OCI-LY3 (cell line): ENCODE data around the gene SIRT2.
"Not testable (repeated sequence)": the region's sequence is repeated elsewhere in the genome, so short reads cannot be mapped to it uniquely, and the experiment has no call there.

ENCODE experiments used
- H2AFZ ChIP-seq: fragments of 200-600, 300-600 bp; shearing (Covaris generic); 2 replicates; pipeline ENCODE4 v1.6.0; 2014; ENCODE audit warnings: antibody characterized with exemption, low read depth, low read length
- H3K27ac ChIP-seq: fragments of 200-600, 300-600 bp; sonication (generic); 2 replicates; pipeline ENCODE4 v1.5.1; 2014; ENCODE audit warnings: mild to moderate bottlenecking, low read length, moderate library complexity, mixed read lengths
- H3K27me3 ChIP-seq: fragments of 200-600, 300-600 bp; sonication (generic); 2 replicates; pipeline ENCODE4 v1.6.1; 2014; ENCODE audit warnings: low read depth, low read length, mixed read lengths
- H3K36me3 ChIP-seq: fragments of 200-600, 300-600 bp; sonication (generic); replicated peaks from 2 replicates; pipeline ENCODE3; 2014; ENCODE audit warnings: low read depth, low read length, mixed read lengths
- H3K4me1 ChIP-seq: fragments of 300-600, 200-600 bp; sonication (generic); 2 replicates; pipeline ENCODE4 v1.6.1; 2014; ENCODE audit warnings: low read length, mixed read lengths
- H3K4me2 ChIP-seq: fragments of 200-600, 300-600 bp; sonication (generic); 2 replicates; pipeline ENCODE4 v1.6.1; 2014; ENCODE audit warnings: low read length, mixed read lengths
- H3K4me3 ChIP-seq: fragments of 300-600, 200-600 bp; sonication (generic); 2 replicates; pipeline ENCODE4 v1.5.1; 2014; ENCODE audit warnings: antibody characterized with exemption, mild to moderate bottlenecking, low read length, moderate library complexity
- H3K79me2 ChIP-seq: fragments of 300-600, 200-600 bp; shearing (Covaris generic); 2 replicates; pipeline ENCODE4 v1.6.1; 2014; ENCODE audit warnings: mild to moderate bottlenecking, low read length, mixed read lengths
- H3K9ac ChIP-seq: fragments of 300-600, 200-600 bp; shearing (Covaris generic); 2 replicates; pipeline ENCODE4 v1.6.0; 2014; ENCODE audit warnings: mild to moderate bottlenecking, low read length, moderate library complexity
- H3K9me3 ChIP-seq: fragments of 200-600, 300-600 bp; shearing (Covaris generic); 2 replicates; pipeline ENCODE4 v1.6.1; 2014; ENCODE audit warnings: low read length, mixed read lengths; ENCODE audit not compliant: insufficient read depth
- H4K20me1 ChIP-seq: fragments of 200-600, 300-600 bp; sonication (generic); 2 replicates; pipeline ENCODE4 v1.6.1; 2016; ENCODE audit warnings: low read length, mixed read lengths; ENCODE audit not compliant: insufficient read depth
- CTCF ChIP-seq: fragments of 200-600, 300-600 bp; sonication (generic); IDR thresholded peaks from 2 replicates; pipeline ENCODE4 v1.5.1; 2014; ENCODE audit warnings: antibody characterized with exemption, low read length, low read depth
- EZH2phosphoT487 ChIP-seq: fragments of 200-600 bp; shearing (Covaris generic); IDR thresholded peaks from 2 replicates; pipeline ENCODE4 v1.6.1; 2018; ENCODE audit warnings: antibody characterized with exemption, mixed run types, low read depth

SIRT2 gene

GRCh38 chr19:38878575-38879399 lies 20.6 kb downstream of the SIRT2 start:
- H2AFZ ChIP-seq: peak overlapping the region; percentile 53; the same call in 1 of the 2 replicates
- no peaks in the 10 kb centered on the region for H3K9me3 ChIP-seq
- TF ChIP-seq EZH2phosphoT487 (no peak), CTCF (peak; percentile 28; the same call in 1 of the 2 replicates)
- H3K27me3 ChIP-seq: no peaks in the 10 kb centered on the region
- peak overlapping the region; percentile 79 for H3K4me3 ChIP-seq
- peak overlapping the region; percentile 84 for H3K27ac ChIP-seq
- peaks cover 24% of the 10 kb centered on the region for H3K4me1 ChIP-seq
- no peaks in the 10 kb centered on the region for H4K20me1 ChIP-seq
- H3K4me2 ChIP-seq: peak overlapping the region; percentile 95
- peak overlapping the region; percentile 91 for H3K9ac ChIP-seq
- H3K79me2 ChIP-seq: no peaks in the 10 kb centered on the region
- H3K36me3 ChIP-seq: no peaks in the 10 kb centered on the region

GRCh38 chr19:38877781-38878574 lies 21.4 kb downstream of the SIRT2 start, which contains the start of gene RINL:
RINL (minus strand) TSS chr19:38878275; CDS start chr19:38876742, 1,533 bp downstream.
- H3K4me2 ChIP-seq: peak within 1 kb of the TSS; percentile 95
- peak within 1 kb of the TSS; percentile 84 for H3K27ac ChIP-seq
- TF ChIP-seq EZH2phosphoT487 (no peak), CTCF (no peak)
- H4K20me1 ChIP-seq: no peaks in the 10 kb centered on the region
- H3K9ac ChIP-seq: peak within 1 kb of the TSS; percentile 91
- H3K27me3 ChIP-seq: no peaks in the 10 kb centered on the region
- no peaks in the 10 kb centered on the region for H3K36me3 ChIP-seq
- no peaks in the 10 kb centered on the region for H3K79me2 ChIP-seq
- H3K4me3 ChIP-seq: peak within 1 kb of the TSS; percentile 79
- H2AFZ ChIP-seq: peak within 1 kb of the TSS; percentile 53; the same call in 1 of the 2 replicates
- H3K4me1 ChIP-seq: peaks cover 24% of the 10 kb centered on the region
- H3K9me3 ChIP-seq: no peaks in the 10 kb centered on the region

GRCh38 chr19:38875656-38876395 lies 23.6 kb downstream of the SIRT2 start:
- Histone ChIP-seq H2AFZ (no peak overlapping the region), H3K9ac (no peak overlapping the region), H3K27me3 (no peaks in the 10 kb centered on the region), H3K4me2 (no peak overlapping the region), H3K79me2 (no peaks in the 10 kb centered on the region), H3K4me3 (no peak overlapping the region), H3K4me1 (peaks cover 24% of the 10 kb centered on the region), H3K9me3 (no peaks in the 10 kb centered on the region), H3K27ac (no peak overlapping the region), H3K36me3 (no peaks in the 10 kb centered on the region), H4K20me1 (no peaks in the 10 kb centered on the region)
- TF ChIP-seq CTCF (no peak), EZH2phosphoT487 (no peak)

- H4K20me1 ChIP-seq, H3K79me2 ChIP-seq, H2AFZ ChIP-seq, H3K27ac ChIP-seq, H3K4me2 ChIP-seq, H3K36me3 ChIP-seq, H3K4me3 ChIP-seq, H3K9ac ChIP-seq, H3K27me3 ChIP-seq, H3K9me3 ChIP-seq: not testable (repeated sequence)
- H3K4me1 ChIP-seq: peaks cover 29% of the 10 kb centered on the region
Measured at GRCh38 chr19:38873400-38873799, 26.0 kb downstream of the SIRT2 start.
